ENCODE measurements around the gene ABHD12. TPM values are rescaled to one million over a fixed set of nuclear protein-coding genes. Genes with fewer than 3 reads are reported as not detected.
A peak's percentile ranks its signal among the peaks of the same experiment; 100 is the strongest.

The ABHD12 gene
- total RNA-seq, 1 experiment from 2014 or later = 117 TPM

DNA sequence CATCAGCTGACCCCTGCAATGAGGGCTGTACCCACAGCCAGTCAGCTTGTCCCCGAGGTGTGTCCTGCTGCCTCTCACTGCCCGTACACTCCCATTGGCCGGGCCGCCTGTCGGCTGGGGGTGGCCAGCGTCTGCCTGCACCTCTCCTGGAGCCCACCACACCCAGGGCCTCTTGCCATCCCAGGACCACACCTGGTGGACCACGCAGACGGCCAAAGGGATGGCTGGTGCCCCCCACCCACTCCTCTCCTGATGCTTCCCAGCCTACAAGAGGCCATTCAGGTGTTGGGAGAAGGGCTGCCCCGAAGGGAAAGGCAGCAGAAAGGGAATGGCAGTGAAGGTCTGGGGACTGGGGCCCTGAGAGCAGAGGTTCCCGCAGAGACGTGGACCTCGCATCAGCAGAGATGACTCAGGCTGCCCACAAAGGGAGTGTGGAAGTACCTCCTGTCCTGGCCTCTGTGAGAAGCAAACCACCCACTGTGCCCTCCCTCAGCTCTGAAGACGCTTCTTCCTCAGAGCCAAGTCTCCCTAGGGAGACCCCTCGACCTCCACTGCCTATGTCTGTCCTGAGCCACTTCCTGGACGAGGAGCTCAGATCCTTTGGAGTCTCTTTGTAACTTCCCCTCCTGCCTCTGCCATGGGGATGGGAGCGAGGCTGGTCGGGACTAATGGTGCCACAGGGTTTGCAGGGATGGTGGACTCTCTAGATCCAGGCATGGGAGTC lies 81.8 kb downstream of the ABHD12 start:
- Histone ChIP-seq H3K4me3 (no peak overlapping the region), H3K27me3 (replicated peaks) (no peaks in the 10 kb centered on the region), H3K36me3 (peaks cover 39% of the 10 kb centered on the region), H3K9me3 (replicated peaks) (no peaks in the 10 kb centered on the region), H3K4me1 (replicated peaks) (peaks cover 48% of the 10 kb centered on the region), H3K27ac (peak overlapping the region; percentile 98)
- peak; percentile 94 to 95 for DNase-seq (ENCODE audit: low read depth in 1 of 2, low spot score in 2 of 2)

DNA sequence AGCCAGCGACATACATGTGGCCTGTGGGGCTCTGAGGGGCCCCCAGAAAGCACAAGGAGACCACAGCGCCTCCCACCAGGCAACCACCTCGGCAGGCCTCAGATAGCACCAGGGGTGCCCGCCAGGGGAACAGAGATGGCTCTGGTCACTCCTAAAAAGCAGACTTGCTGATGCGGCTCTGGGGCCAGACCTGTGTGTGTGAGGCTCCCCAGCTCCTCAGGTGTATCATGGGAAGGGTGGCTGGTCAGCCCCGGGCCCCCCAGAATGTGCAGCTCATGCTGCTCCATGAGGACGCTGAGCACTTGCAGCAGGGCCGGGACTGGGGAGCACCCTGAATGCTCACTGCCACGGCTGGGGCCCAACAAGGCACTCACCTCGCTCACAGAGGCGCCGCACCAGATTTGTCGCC lies 82.5 kb downstream of the ABHD12 start:
- Histone ChIP-seq H3K4me1 (replicated peaks) (peaks cover 44% of the 10 kb centered on the region), H3K27ac (peak overlapping the region; percentile 98)
- no peak for DNase-seq (ENCODE audit: low read depth in 1 of 2, low spot score in 2 of 2)

DNA sequence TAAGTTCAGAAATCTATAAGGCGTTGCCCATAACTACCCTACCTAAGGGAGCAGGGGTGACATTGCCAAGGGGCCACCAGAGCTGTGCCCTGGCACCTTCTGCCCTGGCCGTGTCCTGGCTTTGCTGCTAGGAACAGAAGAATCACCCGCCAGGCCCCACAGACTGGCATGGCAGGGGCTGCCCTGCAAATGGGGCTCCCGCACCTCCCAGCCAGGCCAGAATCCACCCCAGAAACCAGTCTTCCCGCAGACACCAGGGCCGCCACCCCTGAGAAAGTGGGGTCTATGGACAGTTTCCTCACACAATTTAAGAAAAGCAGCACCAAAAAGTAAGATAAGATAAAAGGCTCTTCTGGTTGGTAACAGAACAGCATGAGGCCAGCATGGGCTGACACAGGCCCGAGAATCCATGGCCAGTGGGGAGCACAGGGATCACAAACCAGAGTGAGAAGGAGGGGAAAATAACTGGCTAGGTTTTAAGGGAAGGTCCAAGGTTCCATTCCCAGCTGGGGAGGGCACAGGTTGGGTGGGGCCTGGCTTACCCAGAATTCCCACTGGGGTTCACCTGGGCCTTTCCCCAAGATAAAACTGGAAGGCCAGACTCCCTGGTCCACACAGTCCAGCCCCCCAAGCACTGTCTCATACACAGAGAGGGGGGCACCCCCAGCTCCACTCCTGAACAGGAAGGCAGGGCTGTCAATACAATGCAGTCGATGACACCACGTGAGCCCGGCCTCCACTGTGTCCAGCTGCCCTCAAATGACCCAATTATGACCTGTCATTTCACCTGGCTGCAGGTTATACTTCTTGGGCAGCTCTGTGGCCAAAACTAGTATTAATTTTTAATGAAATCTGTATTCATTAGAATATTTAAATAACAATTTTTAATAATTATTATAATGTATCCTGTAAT lies 83.4 kb downstream of the ABHD12 start:
- H3K27me3 ChIP-seq (replicated peaks) = no peaks in the 10 kb centered on the region
- no peak overlapping the region; the same call in 1 of the 2 replicates for H3K27ac ChIP-seq
- H3K4me1 ChIP-seq (replicated peaks) = peaks cover 44% of the 10 kb centered on the region
- peaks cover 55% of the 10 kb centered on the region for H3K36me3 ChIP-seq
- no peak overlapping the region for H3K4me3 ChIP-seq
- no peaks in the 10 kb centered on the region for H3K9me3 ChIP-seq (replicated peaks)
- no peak for DNase-seq (ENCODE audit: low read depth in 1 of 2, low spot score in 2 of 2)

More for the DNA sequence above, 82.5 kb downstream of the ABHD12 start:
- no peaks in the 10 kb centered on the region for H3K9me3 ChIP-seq (replicated peaks)
- H3K4me3 ChIP-seq = no peak overlapping the region
- peaks cover 47% of the 10 kb centered on the region for H3K36me3 ChIP-seq
- no peaks in the 10 kb centered on the region for H3K27me3 ChIP-seq (replicated peaks)

DNA sequence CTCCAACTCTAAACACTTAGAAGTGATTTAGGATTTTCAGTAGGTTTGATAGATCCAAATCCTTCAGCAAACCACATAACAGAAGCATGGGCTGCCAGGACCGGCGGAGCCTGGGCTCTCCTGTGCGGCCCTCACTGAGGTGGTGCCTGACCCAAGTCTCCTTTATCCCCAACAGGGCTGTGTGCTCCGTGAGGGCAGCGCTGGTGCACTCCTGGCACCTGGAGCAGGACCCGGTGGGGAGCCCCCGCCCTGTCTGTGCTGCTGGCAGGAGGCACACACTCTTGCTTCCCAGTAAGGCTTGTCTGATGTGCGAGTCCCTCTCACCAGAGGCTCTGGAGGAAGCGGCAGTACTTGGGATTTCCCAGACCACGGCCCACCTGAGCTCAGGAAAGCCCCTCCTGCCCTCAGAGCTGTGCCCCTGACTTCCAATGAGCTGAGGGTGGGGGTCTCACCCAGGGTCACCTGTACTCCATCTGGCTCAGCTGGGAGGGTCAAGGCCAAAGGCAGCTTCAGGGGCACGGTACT lies 86.5 kb downstream of the ABHD12 start:
- no peak for DNase-seq (ENCODE audit: low read depth in 1 of 2, low spot score in 2 of 2)
- peaks cover 26% of the 10 kb centered on the region for H3K4me1 ChIP-seq (replicated peaks)
- H3K36me3 ChIP-seq = peaks cover 79% of the 10 kb centered on the region
- no peak overlapping the region for H3K4me3 ChIP-seq
- H3K9me3 ChIP-seq (replicated peaks) = no peaks in the 10 kb centered on the region
- H3K27ac ChIP-seq = no peak overlapping the region
- H3K27me3 ChIP-seq (replicated peaks) = no peaks in the 10 kb centered on the region

DNA sequence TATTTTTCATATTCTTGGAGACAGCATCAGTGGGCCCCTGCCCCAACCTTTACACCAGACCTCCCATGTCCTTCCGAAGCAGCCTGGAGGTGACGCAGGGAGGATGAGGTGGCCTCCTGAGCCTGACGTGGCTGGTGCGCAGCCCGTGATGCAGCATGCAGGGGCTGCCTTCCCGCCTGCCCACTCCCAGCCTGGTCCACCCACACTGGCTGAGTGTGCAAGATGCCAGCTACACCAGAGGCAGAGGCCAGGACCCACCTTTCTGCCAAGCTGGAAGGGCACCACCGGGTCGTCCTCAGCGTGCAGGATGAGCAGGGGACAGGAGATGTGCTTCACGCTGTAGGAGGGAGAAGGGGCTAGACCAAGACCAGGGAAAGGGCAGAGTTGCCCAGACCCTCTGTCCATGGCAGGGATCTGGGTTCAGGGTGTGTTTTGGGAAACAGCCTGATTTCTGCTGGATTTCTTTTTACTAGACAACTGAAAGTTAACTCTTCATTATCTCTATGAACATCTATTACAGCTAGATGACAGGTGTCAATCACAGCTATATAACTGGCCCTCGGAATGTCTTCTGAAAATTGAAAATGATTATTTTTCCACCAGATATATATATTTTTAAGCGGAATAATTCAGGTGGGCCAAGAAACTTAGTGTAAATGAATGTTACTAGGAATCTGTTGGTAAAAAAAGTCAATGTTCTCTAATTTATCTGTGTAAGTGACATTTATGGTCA lies 87.2 kb downstream of the ABHD12 start:
- no peak overlapping the region for H3K27ac ChIP-seq
- peaks cover 19% of the 10 kb centered on the region for H3K4me1 ChIP-seq (replicated peaks)
- H3K36me3 ChIP-seq = peaks cover 82% of the 10 kb centered on the region
- H3K27me3 ChIP-seq (replicated peaks) = no peaks in the 10 kb centered on the region
- no peaks in the 10 kb centered on the region for H3K9me3 ChIP-seq (replicated peaks)
- no peak overlapping the region for H3K4me3 ChIP-seq
- no peak for DNase-seq (ENCODE audit: low read depth in 1 of 2, low spot score in 2 of 2)

DNA sequence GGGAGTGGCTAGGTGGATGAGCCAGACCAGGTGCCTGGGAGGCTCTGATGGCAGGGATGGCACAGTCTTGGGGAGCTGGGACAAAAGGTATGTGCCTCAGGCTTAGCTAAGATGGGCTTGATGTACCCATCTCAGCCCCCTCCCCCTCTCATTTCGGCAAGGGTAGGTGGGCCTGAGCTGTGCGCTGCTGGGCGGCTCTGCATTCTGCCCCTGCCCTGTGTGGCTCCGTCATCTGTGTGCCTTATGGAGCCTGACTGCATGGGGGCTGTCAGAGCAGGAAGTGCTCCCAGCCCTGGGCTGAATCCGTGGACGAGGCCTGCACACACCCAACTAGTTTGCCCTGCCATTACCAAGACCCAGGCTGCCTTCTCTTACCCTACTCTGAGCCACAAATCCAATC lies 88.0 kb downstream of the ABHD12 start:
- Histone ChIP-seq H3K4me3 (no peak overlapping the region), H3K27ac (no peak overlapping the region), H3K4me1 (replicated peaks) (peaks cover 13% of the 10 kb centered on the region), H3K9me3 (replicated peaks) (no peaks in the 10 kb centered on the region), H3K27me3 (replicated peaks) (no peaks in the 10 kb centered on the region), H3K36me3 (peaks cover 85% of the 10 kb centered on the region)
- DNase-seq (ENCODE audit: low read depth in 1 of 2, low spot score in 2 of 2) = no peak

DNA sequence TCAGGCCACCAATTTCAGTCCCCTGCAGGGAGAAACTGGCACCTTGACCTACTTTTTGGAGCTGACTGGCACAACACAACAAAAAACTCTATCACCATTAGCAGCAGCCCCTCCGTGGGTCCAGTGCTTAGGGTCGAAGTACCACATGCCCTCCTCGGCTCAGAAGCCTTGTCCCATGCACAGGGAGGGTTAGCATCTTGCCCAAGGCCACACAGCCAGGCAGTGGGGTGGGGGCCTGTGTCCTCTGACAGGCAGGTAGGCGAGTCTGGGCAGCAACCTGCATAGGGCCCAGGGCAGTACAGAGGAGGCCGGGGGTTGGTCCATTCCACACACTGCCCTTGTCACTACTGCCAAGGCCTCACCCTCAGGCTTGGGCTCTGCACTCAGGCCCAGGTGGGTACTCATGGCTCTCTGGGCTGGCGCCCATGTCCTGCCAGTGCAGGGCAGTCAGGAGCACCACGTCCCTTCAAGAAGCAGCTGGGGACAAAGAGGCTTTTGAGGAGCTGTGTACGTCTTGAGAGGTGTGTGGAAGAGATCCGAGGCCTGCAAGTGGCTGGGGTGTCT lies 89.2 kb downstream of the ABHD12 start:
- H3K4me3 ChIP-seq = no peak overlapping the region
- H3K4me1 ChIP-seq (replicated peaks) = peaks cover 13% of the 10 kb centered on the region
- no peak for DNase-seq (ENCODE audit: low read depth in 1 of 2, low spot score in 2 of 2)
- no peaks in the 10 kb centered on the region for H3K9me3 ChIP-seq (replicated peaks)
- H3K27me3 ChIP-seq (replicated peaks) = no peaks in the 10 kb centered on the region
- no peak overlapping the region for H3K27ac ChIP-seq
- peaks cover 85% of the 10 kb centered on the region for H3K36me3 ChIP-seq

DNA sequence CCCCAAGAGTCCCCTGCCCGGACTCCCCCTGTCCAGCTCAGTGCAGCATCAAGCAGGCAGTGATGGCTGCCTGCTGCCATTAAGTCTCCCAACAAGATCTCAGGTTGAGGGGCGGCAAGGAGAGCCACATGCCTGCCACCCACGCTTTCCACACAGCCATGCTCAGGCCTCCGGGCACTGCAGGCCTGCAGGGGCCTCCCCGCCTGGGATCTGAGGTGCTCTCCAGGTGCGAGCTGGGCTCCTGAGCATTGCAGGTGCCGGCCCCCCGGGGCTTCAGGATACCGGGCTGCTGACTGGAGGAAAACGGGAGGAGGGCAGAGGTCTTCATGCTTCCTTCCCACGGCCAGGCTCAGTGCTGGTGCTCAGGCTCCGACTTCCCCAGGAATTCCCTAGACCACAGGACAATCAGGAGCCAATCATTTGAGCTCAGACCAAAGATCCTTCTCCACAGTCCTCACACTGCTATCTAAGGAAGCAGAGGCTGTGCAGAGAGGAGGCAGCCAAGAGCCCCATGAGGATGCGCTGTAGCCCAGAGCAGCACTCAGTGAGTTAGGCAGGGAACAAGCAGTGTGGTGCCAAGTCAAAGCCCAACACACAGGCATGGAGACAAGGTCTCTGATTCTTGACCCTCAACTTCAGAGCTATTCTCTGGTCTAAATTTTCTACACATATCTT lies 90.0 kb downstream of the ABHD12 start:
- H3K4me1 ChIP-seq (replicated peaks) = peaks cover 17% of the 10 kb centered on the region
- H3K9me3 ChIP-seq (replicated peaks) = no peaks in the 10 kb centered on the region
- peaks cover 88% of the 10 kb centered on the region for H3K36me3 ChIP-seq
- no peak overlapping the region for H3K4me3 ChIP-seq
- no peaks in the 10 kb centered on the region for H3K27me3 ChIP-seq (replicated peaks)
- peak overlapping the region; percentile 19; the same call in 1 of the 2 replicates for H3K27ac ChIP-seq
- no peak for DNase-seq (ENCODE audit: low read depth in 1 of 2, low spot score in 2 of 2)

DNA sequence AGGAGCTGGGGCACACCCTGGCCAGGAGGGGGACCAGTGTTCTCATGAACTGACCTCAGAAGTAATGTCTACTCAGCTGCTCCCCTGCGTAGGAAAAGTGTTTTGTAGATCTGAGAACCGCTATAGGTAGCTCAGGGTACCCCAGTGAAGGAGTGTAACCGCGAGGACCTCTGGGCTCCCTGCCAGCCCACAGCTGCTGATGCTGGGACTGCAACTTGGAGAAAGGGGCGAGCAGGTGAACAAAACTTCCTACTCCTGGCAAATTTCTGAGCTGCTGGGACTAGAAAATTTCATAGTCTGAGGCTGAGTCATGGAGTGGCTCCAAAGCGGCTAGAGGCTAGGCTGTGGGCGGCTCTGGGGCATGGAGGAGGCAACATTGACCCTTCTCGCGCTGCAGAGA lies 90.8 kb downstream of the ABHD12 start:
- H3K27ac ChIP-seq = peak overlapping the region; percentile 19
- H3K27me3 ChIP-seq (replicated peaks) = no peaks in the 10 kb centered on the region
- H3K36me3 ChIP-seq = peaks cover 92% of the 10 kb centered on the region
- peaks cover 23% of the 10 kb centered on the region for H3K4me1 ChIP-seq (replicated peaks)
- peak in 1 of 2 experiments; percentile 49 for DNase-seq (ENCODE audit: low read depth in 1 of 2, low spot score in 2 of 2)
- no peak overlapping the region for H3K4me3 ChIP-seq
- H3K9me3 ChIP-seq (replicated peaks) = no peaks in the 10 kb centered on the region

DNA sequence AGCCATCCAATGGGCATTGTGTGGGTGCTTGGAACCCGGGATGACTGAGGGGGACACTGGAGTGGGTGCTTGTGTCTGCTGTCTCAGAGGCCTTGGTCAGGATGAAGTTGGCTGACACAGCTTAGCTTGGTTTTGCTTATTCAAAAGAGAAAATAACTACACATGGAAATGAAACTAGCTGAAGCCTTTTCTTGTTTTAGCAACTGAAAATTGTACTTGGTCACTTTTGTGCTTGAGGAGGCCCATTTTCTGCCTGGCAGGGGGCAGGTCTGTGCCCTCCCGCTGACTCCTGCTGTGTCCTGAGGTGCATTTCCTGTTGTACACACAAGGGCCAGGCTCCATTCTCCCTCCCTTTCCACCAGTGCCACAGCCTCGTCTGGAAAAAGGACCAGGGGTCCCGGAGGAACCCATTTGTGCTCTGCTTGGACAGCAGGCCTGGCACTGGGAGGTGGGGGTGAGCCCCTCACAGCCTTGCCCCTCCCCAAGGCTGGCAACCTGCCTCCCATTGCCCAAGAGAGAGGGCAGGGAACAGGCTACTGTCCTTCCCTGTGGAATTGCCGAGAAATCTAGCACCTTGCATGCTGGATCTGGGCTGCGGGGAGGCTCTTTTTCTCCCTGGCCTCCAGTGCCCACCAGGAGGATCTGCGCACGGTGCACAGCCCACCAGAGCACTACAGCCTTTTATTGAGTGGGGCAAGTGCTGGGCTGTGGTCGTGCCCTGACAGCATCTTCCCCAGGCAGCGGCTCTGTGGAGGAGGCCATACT lies 93.3 kb downstream of the ABHD12 start:
- Histone ChIP-seq H3K27ac (no peak overlapping the region), H3K9me3 (replicated peaks) (no peaks in the 10 kb centered on the region), H3K36me3 (peaks cover 83% of the 10 kb centered on the region), H3K27me3 (replicated peaks) (no peaks in the 10 kb centered on the region), H3K4me1 (replicated peaks) (peaks cover 23% of the 10 kb centered on the region), H3K4me3 (no peak overlapping the region)
- no peak for DNase-seq (ENCODE audit: low read depth in 1 of 2, low spot score in 2 of 2)

DNA sequence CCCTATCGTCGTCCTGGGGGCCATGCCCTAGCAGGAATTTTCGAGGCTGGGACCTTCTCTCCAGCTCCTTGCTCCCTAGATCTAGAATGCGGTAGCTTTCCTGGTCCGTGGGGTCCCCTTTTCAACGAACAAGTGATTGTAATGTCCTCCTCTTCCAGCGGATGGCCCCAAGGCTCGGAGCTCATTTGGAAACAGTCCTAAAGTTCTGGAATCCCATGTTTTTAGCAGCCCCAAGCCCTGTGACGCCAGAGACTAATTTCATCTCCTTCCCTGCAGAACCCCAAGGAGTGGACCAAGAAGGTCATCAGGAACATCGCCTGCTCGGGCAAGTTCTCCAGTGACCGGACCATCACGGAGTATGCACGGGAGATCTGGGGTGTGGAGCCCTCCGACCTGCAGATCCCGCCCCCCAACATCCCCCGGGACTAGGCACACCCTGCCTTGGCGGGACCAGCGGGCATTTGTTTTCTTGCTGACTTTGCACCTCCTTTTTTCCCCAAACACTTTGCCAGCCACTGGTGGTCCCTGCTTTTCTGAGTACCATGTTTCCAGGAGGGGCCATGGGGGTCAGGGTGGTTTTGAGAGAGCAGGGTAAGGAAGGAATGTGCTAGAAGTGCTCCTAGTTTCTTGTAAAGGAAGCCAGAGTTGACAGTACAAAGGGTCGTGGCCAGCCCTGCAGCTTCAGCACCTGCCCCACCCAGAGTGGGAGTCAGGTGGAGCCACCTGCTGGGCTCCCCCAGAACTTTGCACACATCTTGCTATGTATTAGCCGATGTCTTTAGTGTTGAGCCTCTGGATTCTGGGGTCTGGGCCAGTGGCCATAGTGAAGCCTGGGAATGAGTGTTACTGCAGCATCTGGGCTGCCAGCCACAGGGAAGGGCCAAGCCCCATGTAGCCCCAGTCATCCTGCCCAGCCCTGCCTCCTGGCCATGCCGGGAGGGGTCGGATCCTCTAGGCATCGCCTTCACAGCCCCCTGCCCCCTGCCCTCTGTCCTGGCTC lies 94.2 kb downstream of the ABHD12 start:
- Histone ChIP-seq H3K9me3 (replicated peaks) (no peaks in the 10 kb centered on the region), H3K4me1 (replicated peaks) (peaks cover 23% of the 10 kb centered on the region), H3K27me3 (replicated peaks) (no peaks in the 10 kb centered on the region), H3K27ac (no peak overlapping the region), H3K4me3 (no peak overlapping the region), H3K36me3 (peaks cover 83% of the 10 kb centered on the region)
- DNase-seq (ENCODE audit: low read depth in 1 of 2, low spot score in 2 of 2) = no peak

All from SJSA1 (cell line).